ENCODE results near the gene C20orf204.
"Not testable (repeated sequence)": the region's sequence is repeated elsewhere in the genome, so short reads cannot be mapped to it uniquely, and the experiment has no call there.

Gene C20orf204

GRCh38 chr20:64035933-64036345 is at the start of gene C20orf204:
TSS of gene C20orf204 (plus strand) at chr20:64036182. CDS start at chr20:64036324, 142 bp downstream.
- DNase-seq (ENCODE audit: low read depth in 2 of 2) = no peak

GRCh38 chr20:64000906-64001305 is 35.1 kb upstream of the C20orf204 start:
- DNase-seq (ENCODE audit: low read depth in 2 of 2) = no peak

- DNase-seq (ENCODE audit: low read depth in 2 of 2) = no peak
Observed at GRCh38 chr20:64001607-64002011, 34.4 kb upstream of the C20orf204 start.

DNA sequence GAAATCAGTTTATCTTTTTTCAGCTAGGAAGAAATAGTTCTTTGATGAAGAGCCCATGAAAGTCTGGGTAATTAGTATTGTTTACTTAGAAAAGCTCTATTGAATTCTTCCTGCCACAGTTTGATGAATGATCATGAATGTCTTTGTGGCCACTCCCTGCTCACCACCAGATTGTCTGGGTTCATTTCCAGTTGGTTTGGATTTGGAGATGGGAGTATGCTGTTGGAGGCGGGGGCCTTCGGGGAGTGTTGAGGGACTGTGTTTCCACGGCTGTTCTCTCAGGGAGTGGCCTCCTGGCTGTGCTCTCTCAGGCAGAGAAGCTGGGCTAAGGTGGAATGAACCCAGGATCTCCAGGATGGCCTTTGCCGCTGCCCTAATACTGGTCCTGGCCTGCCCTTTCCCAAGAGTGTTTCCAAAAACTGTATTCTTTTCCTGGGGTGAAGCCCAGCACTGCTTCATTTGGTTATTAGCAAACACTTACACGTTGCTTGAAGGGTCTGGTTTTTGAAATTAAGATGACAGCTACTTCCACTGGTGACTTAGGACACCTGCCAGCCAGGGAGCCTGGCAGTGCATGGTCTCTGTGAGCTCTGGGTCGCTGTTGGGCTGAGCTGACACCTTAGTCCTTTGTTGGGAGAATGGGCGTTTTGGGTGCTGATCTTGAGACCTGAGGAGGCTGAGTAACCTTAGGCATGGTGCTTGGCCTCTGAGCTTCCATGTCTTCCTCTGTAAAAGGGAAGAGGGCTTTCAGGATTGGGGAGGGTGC is 31.8 kb upstream of the C20orf204 start:
- no peak for DNase-seq (ENCODE audit: low read depth in 2 of 2)

DNA sequence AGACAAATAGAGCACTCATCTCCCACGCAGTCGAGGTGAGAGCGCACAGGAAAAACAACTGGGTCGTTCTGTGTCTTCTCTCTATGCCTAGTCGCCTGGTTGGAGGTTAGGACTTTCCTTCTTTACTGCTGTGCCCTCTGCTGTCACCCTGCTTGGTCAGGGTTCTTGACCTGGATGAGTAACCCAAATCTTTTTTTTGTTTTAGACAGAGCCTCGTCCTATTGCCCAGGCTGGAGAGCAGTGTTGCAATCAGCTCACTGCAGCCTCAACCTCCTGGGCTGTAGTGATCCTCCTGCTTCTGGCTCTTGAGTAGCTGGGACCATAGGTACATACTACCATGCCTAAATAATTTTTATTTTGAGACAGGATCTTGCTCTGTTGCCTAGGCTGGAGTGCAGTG is 30.6 kb upstream of the C20orf204 start:
- DNase-seq (ENCODE audit: low read depth in 2 of 2) = no peak

DNA sequence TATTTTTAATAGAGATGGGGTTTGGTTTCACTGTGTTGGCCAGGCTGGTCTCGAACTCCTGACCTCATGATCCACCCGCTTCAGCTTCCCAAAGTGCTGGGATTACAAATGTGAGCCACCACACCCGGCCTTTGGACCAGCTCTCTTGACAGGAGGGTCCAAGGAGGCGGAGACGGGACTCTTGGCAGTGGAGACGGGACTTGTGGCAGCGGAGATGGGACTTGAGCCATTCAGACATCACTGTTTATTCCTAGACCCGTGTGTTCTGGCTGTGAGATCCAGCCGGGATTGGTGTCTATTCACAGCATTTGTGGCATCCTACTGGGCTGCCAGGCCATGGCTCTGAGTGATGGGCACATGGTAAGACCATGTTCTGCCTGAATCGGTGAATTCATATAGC is 29.5 kb upstream of the C20orf204 start:
- no peak for DNase-seq (ENCODE audit: low read depth in 2 of 2)

DNA sequence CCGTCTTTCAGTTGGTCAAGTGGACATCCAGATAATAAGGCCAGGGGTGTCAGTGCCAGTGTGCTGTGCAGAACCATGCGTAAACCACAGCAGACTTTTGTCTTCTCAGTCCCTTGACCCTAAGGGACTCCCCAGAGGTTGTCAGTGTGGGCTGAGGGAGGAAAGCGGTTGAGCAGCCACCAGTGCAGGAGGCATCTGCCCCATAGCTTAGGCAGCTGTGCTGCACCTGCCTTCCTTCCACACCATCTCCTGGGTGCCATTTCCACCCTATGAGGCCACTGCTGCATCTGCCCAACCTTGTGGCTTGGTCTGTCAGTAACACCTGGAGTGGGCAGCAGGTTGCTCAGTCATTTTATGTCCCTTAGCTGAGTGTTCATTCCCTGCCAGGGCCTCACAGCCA is 29.1 kb upstream of the C20orf204 start:
- no peak for DNase-seq (ENCODE audit: low read depth in 2 of 2)

GRCh38 chr20:64009811-64010387 is 26.1 kb upstream of the C20orf204 start:
- no peak for DNase-seq (ENCODE audit: low read depth in 2 of 2)

DNA sequence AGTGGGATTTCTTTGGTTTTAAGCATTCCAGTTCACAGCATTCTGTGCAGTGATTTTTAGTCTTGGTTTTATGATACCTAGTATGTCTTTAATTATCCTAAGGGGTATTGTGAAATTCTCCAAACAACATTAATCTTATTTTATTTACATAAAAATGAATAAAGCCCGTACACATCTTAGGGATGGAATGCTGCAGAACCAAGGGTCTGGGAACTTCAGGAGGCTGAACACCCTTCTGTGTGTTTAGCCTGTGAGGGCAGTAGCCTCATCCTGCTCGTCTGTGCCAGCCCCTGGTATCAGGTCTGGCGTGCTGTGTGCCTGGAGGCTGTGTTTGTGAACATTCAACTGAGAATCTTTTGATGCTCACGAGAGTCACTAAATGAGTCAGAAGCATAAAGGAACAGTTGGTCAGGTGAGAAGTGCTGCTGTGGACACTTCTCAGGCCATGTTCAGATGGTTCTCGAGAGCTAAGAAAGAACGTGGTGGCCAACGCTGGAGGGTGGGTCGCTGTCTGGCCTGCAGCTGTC is 25.2 kb upstream of the C20orf204 start:
- DNase-seq (ENCODE audit: low read depth in 2 of 2) = no peak

DNA sequence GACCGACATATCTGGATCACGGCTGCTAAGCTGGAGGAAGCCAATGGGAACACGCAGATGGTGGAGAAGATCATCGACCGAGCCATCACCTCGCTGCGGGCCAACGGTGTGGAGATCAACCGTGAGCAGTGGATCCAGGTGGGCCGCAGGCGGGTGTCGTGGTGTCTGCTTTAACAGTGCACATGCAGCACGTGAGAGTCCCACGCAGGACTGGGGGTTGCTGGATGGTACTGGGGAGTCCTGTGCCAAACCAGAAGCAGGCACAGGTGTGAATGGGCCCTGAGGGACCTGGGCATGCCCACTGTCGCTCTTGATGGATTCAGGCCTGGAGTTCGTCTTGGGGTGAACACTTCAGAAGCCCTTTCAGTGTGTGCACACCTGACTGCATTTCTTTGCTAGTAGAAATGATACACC is 24.6 kb upstream of the C20orf204 start:
- no peak for DNase-seq (ENCODE audit: low read depth in 2 of 2)

DNA sequence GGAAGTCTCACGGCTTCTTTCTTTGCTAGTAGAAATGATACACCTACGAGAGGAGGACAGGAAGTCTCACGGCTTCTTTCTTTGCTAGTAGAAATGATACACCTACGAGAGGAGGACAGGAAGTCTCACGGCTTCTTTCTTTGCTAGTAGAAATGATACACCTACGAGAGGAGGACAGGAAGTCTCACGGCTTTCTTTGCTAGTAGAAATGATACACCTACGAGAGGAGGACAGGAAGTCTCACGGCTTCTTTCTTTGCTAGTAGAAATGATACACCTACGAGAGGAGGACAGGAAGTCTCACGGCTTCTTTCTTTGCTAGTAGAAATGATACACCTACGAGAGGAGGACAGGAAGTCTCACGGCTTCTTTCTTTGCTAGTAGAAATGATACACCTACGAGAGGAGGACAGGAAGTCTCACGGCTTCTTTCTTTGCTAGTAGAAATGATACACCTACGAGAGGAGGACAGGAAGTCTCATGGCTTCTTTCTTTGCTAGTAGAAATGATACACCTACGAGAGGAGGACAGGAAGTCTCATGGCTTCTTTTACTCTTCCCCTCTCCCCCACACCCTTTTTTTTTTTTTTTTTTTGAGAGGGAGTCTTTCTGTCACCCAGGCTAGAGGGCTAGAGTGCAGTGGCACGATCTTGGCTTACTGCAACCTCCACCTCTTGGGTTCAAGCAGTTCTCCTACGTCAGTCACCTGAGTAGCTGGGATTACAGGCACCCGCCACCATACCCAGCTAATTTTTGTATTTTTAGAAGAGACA is 23.4 kb upstream of the C20orf204 start:
- DNase-seq (ENCODE audit: low read depth in 2 of 2) = not testable (repeated sequence)

- DNase-seq (ENCODE audit: low read depth in 2 of 2) = no peak
Observed at GRCh38 chr20:64015635-64016034, 20.3 kb upstream of the C20orf204 start.

DNA sequence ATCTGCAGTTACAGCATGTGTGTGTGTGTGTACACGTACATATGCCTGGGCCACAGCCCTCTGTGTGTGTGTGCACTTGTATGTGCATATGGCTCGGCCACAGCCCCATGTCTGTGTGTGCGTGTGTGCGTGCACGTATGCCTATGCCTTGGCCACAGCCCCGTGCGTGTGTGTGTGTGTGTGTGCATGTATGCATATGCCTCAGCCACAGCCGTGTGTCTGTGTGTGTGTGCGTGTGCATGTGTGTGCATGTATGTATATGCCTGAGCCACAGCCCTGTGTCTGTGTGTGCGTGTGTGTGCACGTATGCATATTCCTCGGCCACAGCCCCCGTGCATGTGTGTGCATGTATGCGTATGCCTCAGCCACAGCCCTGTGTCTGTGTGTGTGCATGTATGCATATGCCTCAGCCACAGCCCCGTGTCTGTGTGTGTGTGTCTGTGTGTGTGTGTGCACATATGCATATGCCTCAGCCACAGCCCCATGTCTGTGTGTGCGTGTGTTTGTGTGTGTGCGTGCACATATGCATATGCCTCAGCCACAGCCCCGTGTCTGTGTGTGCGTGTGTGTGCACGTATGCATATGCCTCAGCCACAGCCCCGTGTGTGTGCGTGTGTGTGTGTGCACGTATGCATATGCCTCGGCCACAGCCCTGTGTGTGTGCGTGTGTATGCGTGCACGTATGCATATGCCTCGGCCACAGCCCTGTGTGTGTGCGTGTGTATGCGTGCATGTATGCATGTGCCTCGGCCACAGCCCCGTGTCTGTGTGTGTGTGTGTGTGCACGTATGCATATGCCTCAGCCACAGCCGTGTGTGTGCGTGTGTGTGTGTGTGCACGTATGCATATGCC is 14.6 kb upstream of the C20orf204 start:
- no peak for DNase-seq (ENCODE audit: low read depth in 2 of 2)

- no peak for DNase-seq (ENCODE audit: low read depth in 2 of 2)
Observed at GRCh38 chr20:64022671-64023360, 13.2 kb upstream of the C20orf204 start.

DNA sequence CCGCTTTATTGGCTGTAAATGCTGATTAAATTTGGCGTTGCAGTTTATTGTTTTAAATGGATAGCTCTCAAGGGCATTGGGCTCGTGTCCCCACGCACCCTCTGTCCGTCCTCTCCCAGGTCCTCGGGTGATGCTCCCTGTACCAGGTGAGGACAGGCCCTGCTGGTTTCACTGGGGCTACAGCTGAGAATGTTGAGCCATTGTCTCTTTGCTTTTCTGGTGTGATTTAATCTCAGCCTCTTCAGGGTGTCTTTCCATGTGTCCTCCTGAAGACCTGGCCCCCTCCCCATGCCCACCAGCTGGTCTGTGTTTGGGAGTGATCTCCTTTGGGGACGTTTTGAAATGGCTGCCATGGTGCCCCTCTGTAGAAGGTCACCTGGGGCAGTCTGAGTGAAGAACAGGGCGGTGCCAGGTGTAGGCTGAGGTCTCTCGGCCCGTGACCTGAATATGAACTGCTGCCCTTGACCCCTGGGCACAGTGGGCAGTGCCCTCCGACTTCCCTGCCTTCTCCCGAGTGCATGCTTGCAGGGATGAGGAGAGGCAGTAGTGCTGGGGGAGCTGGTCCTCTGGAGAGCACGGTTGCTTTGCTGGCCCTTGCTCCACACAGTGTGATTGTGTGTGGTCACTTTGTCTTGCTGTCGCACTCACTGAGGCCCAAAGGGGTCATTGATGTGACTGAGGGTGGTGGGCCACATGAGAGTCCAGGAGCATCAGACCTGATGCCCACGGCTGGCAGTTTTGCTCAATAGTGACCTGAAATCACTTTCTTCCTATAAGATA is 12.4 kb upstream of the C20orf204 start:
- DNase-seq (ENCODE audit: low read depth in 2 of 2) = no peak

DNA sequence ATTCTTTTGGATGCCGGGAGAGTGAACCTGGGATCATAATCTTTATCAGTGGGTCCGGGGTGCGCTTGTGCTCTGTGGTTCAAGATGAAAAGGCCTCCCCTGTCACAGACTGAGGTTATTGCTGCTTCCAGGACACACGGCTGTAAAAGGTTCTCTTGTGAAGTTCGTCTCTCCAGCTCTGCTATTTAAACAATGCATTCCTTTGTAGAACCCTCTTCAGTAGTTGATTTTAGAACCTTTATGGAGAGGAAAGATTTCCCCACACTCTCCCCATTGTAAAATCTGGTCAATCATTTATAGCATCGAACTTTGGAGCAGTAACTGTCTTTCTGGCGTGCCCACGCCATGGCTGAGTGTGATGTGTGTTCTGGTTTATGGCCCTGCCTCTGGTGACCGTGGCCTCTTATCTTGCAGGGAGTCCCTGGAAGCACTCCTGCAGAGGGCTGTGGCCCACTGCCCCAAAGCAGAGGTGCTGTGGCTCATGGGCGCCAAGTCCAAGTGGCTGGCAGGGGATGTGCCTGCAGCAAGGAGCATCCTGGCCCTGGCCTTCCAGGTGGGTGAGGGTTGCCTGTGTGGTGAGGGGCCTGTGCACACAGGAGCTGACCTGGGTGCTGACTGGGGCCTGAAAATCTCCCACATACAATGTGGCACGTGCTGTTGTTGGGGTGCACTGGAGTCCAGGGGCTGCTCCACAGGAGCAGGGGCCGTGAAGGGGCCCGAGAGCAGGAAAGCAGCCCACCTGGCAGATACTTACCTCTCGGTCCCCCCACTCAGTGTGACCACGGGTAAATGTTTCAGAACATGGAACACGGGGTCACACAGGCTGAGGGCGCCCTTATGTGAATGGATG is 11.6 kb upstream of the C20orf204 start:
- DNase-seq (ENCODE audit: low read depth in 2 of 2) = no peak

DNA sequence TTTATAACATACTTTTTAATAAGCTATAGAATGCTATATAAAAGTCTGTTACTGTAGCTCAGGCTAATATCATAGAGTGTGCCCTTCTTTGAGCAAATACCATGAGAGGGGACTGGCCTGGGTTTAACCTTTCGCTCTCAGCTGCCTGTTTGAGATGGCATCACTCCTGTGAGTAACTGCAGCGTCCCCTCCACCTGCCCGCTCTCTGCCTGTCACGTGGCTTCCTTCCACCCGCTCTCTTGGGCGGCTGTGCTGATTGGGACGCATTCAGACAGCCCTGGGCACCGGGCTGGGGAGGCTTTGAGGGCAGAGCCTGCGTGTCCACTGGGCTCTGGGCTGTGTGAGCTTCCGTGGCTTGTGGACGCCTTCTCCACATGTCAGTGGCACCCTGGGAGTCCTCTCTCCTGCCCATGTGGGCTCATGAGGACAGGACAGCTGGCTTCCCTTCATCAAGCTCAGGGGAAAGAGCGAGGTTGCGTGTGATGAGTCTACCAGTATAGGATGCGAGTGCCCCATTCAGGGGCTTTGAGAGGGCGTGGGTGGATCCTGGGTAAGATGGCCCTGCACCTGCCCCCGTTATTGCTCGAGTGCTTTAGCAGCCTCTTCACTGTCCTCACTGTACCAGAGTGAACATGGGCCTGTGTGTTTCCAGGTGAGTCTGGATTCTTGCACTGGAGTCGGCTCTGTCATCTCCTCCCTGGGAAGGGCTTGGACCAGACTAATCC is 10.7 kb upstream of the C20orf204 start:
- no peak for DNase-seq (ENCODE audit: low read depth in 2 of 2)

DNA sequence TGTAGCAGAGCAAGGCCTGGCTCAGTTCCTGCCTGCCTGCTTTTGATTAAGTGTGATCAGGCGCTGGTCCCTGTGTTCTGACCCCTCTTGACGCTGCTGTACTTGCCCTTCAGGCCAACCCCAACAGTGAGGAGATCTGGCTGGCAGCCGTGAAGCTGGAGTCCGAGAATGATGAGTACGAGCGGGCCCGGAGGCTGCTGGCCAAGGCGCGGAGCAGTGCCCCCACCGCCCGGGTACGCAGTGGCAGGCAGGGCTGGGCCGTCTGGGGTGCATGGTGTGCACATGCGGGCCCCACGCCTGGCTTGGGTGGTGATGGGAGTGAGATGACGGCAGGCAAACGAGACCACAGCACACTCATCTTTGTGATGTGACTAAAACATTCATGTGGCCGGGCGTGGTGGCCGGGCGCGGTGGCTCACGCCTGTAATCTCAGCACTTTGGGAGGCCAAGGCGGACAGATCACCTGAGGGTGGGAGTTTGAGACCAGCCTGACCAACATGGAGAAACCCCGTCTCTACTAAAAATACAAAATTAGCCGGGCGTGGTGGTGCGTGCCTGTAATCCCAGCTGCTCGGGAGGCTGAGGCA is 10.1 kb upstream of the C20orf204 start:
- DNase-seq (ENCODE audit: low read depth in 2 of 2) = no peak

Data from stimulated activated CD4-positive, alpha-beta T cell treated with anti-CD3 and anti-CD28 coated beads, Interleukin-4, amount 100 ng/mL, for 48 hours (primary cell).